ENCODE measurements around the gene MUC21. TPM values are rescaled to one million over a fixed set of nuclear protein-coding genes. Genes with fewer than 3 reads are reported as not detected.

MUC21 gene
- total and polyA plus RNA-seq, 9 of the 15 experiments (the other 6 are each of a cell fraction or from before 2014, with no cell fraction given) = not detected

- TF ChIP-seq ZBTB40 (IDR thresholded peaks at IDR 0.05) (no peak), ZBTB40 (CRISPR knock-in tag; IDR thresholded peaks at IDR 0.05) (no peak), FOS (IDR thresholded peaks at IDR 0.05; ENCODE audit: extremely low read depth, insufficient read length) (no peak), ZHX1 (conservative IDR thresholded peaks at IDR 0.05; ENCODE audit: low read length) (no peak), CBFA2T2 (conservative IDR thresholded peaks at IDR 0.05) (no peak), SFPQ (IDR thresholded peaks at IDR 0.05; ENCODE audit: low read depth, low read length) (no peak), ZNF324 (CRISPR knock-in tag; IDR thresholded peaks at IDR 0.05) (no peak), ZNF253 (CRISPR knock-in tag; conservative IDR thresholded peaks at IDR 0.05) (no peak), RAD21 (CRISPR knock-in tag; conservative IDR thresholded peaks at IDR 0.05 in 1 of 2, IDR thresholded peaks at IDR 0.05 in 1 of 2) (peak; percentile 25 to 64; a peak in 3 of 4 replicates), ZNF354B (CRISPR knock-in tag; IDR thresholded peaks at IDR 0.05) (no peak), FOXM1 (IDR thresholded peaks at IDR 0.05; ENCODE audit: low read depth) (no peak), FOXM1 (CRISPR knock-in tag; IDR thresholded peaks at IDR 0.05; ENCODE audit: low read depth) (no peak), ZNF311 (CRISPR knock-in tag; IDR thresholded peaks at IDR 0.05) (no peak), NBN (IDR thresholded peaks at IDR 0.05; ENCODE audit: low read depth) (no peak), TARDBP (IDR thresholded peaks at IDR 0.05) (0 out of 2 replicates have a peak, but pooled peaks have one; percentile 33)
Measured at GRCh38 chr6:30942338-30943060, 41.0 kb upstream of the MUC21 start (continued).
